ENCODE data around the gene MAPK12.
"Not testable (repeated sequence)": the region's sequence is repeated elsewhere in the genome, so short reads cannot be mapped to it uniquely, and the experiment has no call there.

DNA sequence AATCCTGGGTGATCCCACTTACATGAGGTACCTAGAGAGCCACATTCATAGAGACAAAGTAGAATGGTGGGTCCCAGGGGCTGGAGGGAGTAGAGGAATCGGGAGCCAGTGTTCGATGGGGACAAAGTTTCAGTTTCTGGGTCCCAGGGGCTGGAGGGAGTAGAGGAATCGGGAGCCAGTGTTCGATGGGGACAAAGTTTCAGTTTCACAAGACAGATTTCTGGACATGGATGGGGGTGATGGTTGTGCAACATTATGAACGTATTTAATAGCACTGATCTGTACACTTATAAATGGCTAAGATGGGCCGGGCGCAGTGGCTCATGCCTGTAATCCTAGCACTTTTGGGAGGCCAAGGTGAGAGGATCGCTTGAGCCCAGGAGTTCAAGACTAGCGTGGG lies 56.5 kb downstream of the MAPK12 start:
- TF ChIP-seq POLR2AphosphoS5 (IDR thresholded peaks at IDR 0.05): not testable (repeated sequence)
- TF ChIP-seq, protein P1, sequence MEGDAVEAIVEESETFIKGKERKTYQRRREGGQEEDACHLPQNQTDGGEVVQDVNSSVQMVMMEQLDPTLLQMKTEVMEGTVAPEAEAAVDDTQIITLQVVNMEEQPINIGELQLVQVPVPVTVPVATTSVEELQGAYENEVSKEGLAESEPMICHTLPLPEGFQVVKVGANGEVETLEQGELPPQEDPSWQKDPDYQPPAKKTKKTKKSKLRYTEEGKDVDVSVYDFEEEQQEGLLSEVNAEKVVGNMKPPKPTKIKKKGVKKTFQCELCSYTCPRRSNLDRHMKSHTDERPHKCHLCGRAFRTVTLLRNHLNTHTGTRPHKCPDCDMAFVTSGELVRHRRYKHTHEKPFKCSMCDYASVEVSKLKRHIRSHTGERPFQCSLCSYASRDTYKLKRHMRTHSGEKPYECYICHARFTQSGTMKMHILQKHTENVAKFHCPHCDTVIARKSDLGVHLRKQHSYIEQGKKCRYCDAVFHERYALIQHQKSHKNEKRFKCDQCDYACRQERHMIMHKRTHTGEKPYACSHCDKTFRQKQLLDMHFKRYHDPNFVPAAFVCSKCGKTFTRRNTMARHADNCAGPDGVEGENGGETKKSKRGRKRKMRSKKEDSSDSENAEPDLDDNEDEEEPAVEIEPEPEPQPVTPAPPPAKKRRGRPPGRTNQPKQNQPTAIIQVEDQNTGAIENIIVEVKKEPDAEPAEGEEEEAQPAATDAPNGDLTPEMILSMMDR (IDR thresholded peaks at IDR 0.05 in 8 of 11, conservative IDR thresholded peaks at IDR 0.05 in 3 of 11): not testable (repeated sequence)
